ENCODE data around the gene CCHCR1. TPM values are rescaled to one million over a fixed set of nuclear protein-coding genes. Genes with fewer than 3 reads are reported as not detected.

CCHCR1 gene
- polyA plus RNA-seq, 1 experiment: 10.4 TPM

DNA sequence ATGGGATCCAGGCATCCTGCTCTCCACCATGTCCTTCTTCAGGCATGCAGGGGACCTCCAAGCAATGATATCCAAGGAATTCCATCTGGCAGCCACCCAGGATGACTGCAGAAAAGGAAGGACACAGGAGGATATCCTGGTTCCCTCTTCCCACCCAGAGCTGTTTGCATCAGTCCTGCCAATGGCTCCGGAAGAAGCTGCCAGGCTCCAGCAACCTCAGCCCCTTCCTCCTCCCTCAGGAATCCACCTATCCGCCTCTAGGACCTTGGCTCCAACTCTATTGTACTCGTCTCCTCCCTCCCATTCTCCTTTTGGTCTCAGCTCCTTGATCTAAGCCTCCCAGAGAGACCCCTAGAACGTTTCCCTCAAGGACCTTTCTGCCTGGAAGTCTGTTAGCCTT is 18.0 kb downstream of the CCHCR1 start:
- H3K27me3 ChIP-seq (ENCODE audit: control insufficient read depth, insufficient read depth, low read length): no peaks in the 10 kb centered on the region
- H3K4me3 ChIP-seq (ENCODE audit: low read depth, low read length): no peak overlapping the region
- H3K27ac ChIP-seq (ENCODE audit: low read depth, low read length): no peak overlapping the region
- POLR2A ChIA-PET: interaction anchor here (1.2 kb wide), 1 partner anchor 19 kb away, joined by 4 read pairs; the partner anchor contains the start of gene TCF19
- no peaks in the 10 kb centered on the region; the same call in 1 of the 2 replicates for H3K9me3 ChIP-seq (ENCODE audit: control insufficient read depth, insufficient read depth, low read length)
- no peak for DNase-seq (ENCODE audit: low read depth, low spot score)
- CTCF ChIA-PET: interaction anchor here (1.3 to 3.6 kb wide), 3 partner anchors 11 to 227 kb away, joined by 3 to 64 read pairs (median 6); no protein-coding TSS in a partner anchor
- TF ChIP-seq, protein P1, sequence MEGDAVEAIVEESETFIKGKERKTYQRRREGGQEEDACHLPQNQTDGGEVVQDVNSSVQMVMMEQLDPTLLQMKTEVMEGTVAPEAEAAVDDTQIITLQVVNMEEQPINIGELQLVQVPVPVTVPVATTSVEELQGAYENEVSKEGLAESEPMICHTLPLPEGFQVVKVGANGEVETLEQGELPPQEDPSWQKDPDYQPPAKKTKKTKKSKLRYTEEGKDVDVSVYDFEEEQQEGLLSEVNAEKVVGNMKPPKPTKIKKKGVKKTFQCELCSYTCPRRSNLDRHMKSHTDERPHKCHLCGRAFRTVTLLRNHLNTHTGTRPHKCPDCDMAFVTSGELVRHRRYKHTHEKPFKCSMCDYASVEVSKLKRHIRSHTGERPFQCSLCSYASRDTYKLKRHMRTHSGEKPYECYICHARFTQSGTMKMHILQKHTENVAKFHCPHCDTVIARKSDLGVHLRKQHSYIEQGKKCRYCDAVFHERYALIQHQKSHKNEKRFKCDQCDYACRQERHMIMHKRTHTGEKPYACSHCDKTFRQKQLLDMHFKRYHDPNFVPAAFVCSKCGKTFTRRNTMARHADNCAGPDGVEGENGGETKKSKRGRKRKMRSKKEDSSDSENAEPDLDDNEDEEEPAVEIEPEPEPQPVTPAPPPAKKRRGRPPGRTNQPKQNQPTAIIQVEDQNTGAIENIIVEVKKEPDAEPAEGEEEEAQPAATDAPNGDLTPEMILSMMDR (IDR thresholded peaks at IDR 0.05; ENCODE audit: low read depth, low read length): no peak

DNA sequence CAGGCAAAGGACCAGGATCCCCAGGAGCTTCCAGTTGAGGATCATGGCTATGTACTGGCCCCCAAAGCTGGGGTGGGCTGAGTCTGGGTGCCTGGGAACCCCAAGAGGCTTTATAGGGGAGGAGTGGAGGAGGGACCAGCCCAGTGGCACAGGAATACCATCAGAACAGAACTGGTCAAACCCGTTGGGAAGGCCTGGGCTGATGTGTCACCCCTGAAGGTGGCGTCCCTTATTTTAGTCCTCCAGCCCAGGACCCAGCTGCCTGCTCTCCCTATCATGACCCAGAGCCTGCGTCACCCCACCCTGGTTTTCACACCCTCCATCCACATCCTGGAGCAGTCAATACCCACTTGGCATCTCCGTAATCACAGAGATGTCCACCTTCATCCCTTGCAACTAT is 18.6 kb downstream of the CCHCR1 start, which contains the start of gene PSORS1C2:
TSS of gene PSORS1C2 (minus strand) at position 85 of the 400 bp plus-strand sequence. CDS start at position 45, 40 bp downstream.
- ChIA-PET CTCF (interaction anchor here (0.6 to 3.6 kb wide), 8 partner anchors 8 to 292 kb away, joined by 3 to 64 read pairs (median 6); partner anchors contain the start of gene TCF19), POLR2A (interaction anchor here (1.2 kb wide), 1 partner anchor 19 kb away, joined by 4 read pairs; the partner anchor contains the start of gene TCF19)
- no peak for DNase-seq (ENCODE audit: low read depth, low spot score)
- Histone ChIP-seq H3K4me3 (ENCODE audit: low read depth, low read length) (no peak within 1 kb of the TSS), H3K27ac (ENCODE audit: low read depth, low read length) (no peak within 1 kb of the TSS), H3K9me3 (ENCODE audit: control insufficient read depth, insufficient read depth, low read length) (no peaks in the 10 kb centered on the region; the same call in 1 of the 2 replicates), H3K27me3 (ENCODE audit: control insufficient read depth, insufficient read depth, low read length) (no peaks in the 10 kb centered on the region)
- TF ChIP-seq, protein P1 (IDR thresholded peaks at IDR 0.05; ENCODE audit: low read depth, low read length): no peak

DNA sequence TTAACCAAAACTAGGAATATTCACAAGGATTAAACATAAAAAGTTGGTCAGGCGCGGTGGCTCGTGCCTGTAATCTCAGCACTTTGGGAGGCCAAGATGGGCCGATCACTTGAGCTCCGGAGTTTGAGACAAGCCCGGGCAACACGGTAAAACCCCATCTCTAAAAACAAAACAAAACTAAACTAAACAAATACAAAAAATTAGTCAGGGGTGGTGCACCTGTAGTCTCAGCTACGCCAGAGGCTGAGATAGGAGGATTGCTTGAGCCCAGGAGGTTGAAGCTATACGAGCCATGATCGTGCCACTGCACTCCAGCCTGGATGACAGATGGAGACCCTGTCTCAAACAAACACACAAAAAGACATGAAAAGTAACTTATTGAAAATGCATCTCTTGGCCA is 21.9 kb downstream of the CCHCR1 start:
- TF ChIP-seq, protein P1 (IDR thresholded peaks at IDR 0.05; ENCODE audit: low read depth, low read length): no peak
- H3K27ac ChIP-seq (ENCODE audit: low read depth, low read length): no peak overlapping the region
- POLR2A ChIA-PET: no interaction called here
- CTCF ChIA-PET: interaction anchor here (0.6 to 7.0 kb wide), 4 partner anchors 57 to 961 kb away, joined by 3 to 64 read pairs (median 8); no protein-coding TSS in a partner anchor
- no peak for DNase-seq (ENCODE audit: low read depth, low spot score)
- H3K27me3 ChIP-seq (ENCODE audit: control insufficient read depth, insufficient read depth, low read length): no peaks in the 10 kb centered on the region
- H3K4me3 ChIP-seq (ENCODE audit: low read depth, low read length): no peak overlapping the region
- no peaks in the 10 kb centered on the region; the same call in 1 of the 2 replicates for H3K9me3 ChIP-seq (ENCODE audit: control insufficient read depth, insufficient read depth, low read length)

DNA sequence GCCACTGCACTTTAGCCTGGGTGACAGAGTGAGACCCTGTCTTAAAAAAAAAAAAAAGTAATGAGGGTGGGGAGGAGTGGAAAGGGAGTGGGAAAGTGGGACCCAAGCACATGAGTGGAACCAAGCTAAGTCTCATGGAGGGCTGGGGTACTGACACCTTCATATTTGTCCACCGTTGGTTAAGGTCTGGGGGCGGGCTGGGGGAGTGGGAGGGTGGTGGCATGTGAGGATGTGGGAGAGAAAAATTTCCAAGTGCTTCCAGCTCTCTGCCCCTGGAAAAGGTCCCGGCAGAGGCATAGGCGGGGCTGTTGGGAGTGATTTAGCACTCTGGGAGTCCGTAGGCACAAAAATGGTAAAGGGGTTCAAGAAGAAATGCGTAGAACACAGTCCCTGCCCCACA is 24.8 kb downstream of the CCHCR1 start:
- DNase-seq (ENCODE audit: low read depth, low spot score): no peak
- TF ChIP-seq, protein P1 (IDR thresholded peaks at IDR 0.05; ENCODE audit: low read depth, low read length): no peak

DNA sequence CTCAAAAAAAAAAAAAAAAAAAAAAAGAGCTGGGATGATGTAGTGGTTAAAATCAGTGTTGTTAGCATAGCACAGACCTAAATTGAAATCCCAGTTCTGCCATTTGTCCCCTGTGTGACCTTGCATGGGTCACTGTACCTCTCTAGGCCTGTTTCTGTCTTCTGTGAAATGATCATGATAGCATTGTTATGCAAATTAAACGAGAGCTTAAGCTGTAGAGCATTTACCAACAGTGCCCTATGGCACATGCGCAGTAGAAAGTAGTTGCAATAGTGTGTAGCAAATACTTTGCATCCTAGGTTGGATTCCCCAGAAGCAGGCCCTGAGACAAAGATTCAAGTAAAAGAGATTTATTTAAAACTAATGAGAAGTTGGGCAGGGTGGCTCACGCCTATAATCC is 26.0 kb downstream of the CCHCR1 start:
- TF ChIP-seq, protein P1 (IDR thresholded peaks at IDR 0.05; ENCODE audit: low read depth, low read length): no peak
- Histone ChIP-seq H3K9me3 (ENCODE audit: control insufficient read depth, insufficient read depth, low read length) (no peaks in the 10 kb centered on the region), H3K27ac (ENCODE audit: low read depth, low read length) (no peak overlapping the region), H3K4me3 (ENCODE audit: low read depth, low read length) (no peak overlapping the region), H3K27me3 (ENCODE audit: control insufficient read depth, insufficient read depth, low read length) (peaks cover 13% of the 10 kb centered on the region)
- ChIA-PET POLR2A (no interaction called here), CTCF (interaction anchor here (0.6 to 7.0 kb wide), 7 partner anchors 14 to 267 kb away, joined by 3 to 64 read pairs (median 5); no protein-coding TSS in a partner anchor)
- no peak for DNase-seq (ENCODE audit: low read depth, low spot score)

More for the DNA sequence above, 24.8 kb downstream of the CCHCR1 start:
- no peak overlapping the region for H3K4me3 ChIP-seq (ENCODE audit: low read depth, low read length)
- H3K27me3 ChIP-seq (ENCODE audit: control insufficient read depth, insufficient read depth, low read length): peaks cover 13% of the 10 kb centered on the region
- ChIA-PET CTCF (interaction anchor here (0.5 to 7.0 kb wide), 6 partner anchors 9 to 234 kb away, joined by 3 to 64 read pairs (median 4); no protein-coding TSS in a partner anchor), POLR2A (no interaction called here)
- no peaks in the 10 kb centered on the region for H3K9me3 ChIP-seq (ENCODE audit: control insufficient read depth, insufficient read depth, low read length)
- H3K27ac ChIP-seq (ENCODE audit: low read depth, low read length): no peak overlapping the region

Data from AG04450 (cell line).